Upper lobe of left lung (tissue), 4 donors: Measurements from ENCODE around the gene FANCD2OS.

Experiments used
- EP300 ChIP-seq, 4 donors: sonication (generic); formaldehyde crosslinking; IDR thresholded peaks; one replicate each; pipeline ENCODE4 v1.5.1; 2017; ENCODE audit warnings: antibody characterized with exemption in 4 of 4, control low read depth in 2 of 4
- POLR2A ChIP-seq, 4 donors: fragments of 450-650 bp; IDR thresholded peaks; one replicate each; pipeline ENCODE4 v1.5.1; 2016 to 2017; ENCODE audit warnings: antibody characterized with exemption in 4 of 4, mild to moderate bottlenecking in 2 of 4
- TF ChIP-seq, protein P1 (sequence below), 6 experiments: fragments of 450-650 bp in 4 of 6; fragments of 200-600 bp in 2 of 6; sonication (generic) in 2 of 6; IDR thresholded peaks; one replicate each; pipeline ENCODE4 v1.5.1; 2016 to 2019; ENCODE audit warnings: antibody characterized with exemption in 6 of 6

- TF ChIP-seq, protein P1, sequence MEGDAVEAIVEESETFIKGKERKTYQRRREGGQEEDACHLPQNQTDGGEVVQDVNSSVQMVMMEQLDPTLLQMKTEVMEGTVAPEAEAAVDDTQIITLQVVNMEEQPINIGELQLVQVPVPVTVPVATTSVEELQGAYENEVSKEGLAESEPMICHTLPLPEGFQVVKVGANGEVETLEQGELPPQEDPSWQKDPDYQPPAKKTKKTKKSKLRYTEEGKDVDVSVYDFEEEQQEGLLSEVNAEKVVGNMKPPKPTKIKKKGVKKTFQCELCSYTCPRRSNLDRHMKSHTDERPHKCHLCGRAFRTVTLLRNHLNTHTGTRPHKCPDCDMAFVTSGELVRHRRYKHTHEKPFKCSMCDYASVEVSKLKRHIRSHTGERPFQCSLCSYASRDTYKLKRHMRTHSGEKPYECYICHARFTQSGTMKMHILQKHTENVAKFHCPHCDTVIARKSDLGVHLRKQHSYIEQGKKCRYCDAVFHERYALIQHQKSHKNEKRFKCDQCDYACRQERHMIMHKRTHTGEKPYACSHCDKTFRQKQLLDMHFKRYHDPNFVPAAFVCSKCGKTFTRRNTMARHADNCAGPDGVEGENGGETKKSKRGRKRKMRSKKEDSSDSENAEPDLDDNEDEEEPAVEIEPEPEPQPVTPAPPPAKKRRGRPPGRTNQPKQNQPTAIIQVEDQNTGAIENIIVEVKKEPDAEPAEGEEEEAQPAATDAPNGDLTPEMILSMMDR (IDR thresholded peaks at IDR 0.05) = no peak
- TF ChIP-seq POLR2A (IDR thresholded peaks at IDR 0.05) (no peak), EP300 (IDR thresholded peaks at IDR 0.05) (no peak)
Measured at GRCh38 chr3:10106919-10107318, 1.1 kb downstream of the FANCD2OS start.
